HUES48 (cell line): ENCODE results near the gene FAHD2A.
"Not testable (repeated sequence)": the region's sequence is repeated elsewhere in the genome, so short reads cannot be mapped to it uniquely, and the experiment has no call there.

ENCODE experiments used
- H3K27ac ChIP-seq: one replicate; pipeline ENCODE4 v1.7.0; 2013; ENCODE audit warnings: low read depth, low read length, inconsistent platforms
- H3K27me3 ChIP-seq: 2 replicates; pipeline ENCODE4 v1.6.1; 2013; ENCODE audit warnings: mild to moderate bottlenecking, low read length; ENCODE audit not compliant: control insufficient read depth, insufficient read depth
- H3K36me3 ChIP-seq: 2 replicates; pipeline ENCODE4 v1.6.1; 2013; ENCODE audit warnings: low read length; ENCODE audit not compliant: control insufficient read depth, insufficient read depth
- H3K4me1 ChIP-seq: 2 replicates; pipeline ENCODE4 v1.6.1; 2013; ENCODE audit warnings: mild to moderate bottlenecking, low read length; ENCODE audit not compliant: control insufficient read depth, insufficient read depth
- H3K4me3 ChIP-seq: 2 replicates; pipeline ENCODE4 v1.5.1; 2013; ENCODE audit warnings: mild to moderate bottlenecking, low read depth, low read length
- H3K9ac ChIP-seq: 2 replicates; pipeline ENCODE4 v1.6.1; 2013; ENCODE audit warnings: mild to moderate bottlenecking, low read depth, low read length, moderate library complexity
- H3K9me3 ChIP-seq: 2 replicates; pipeline ENCODE4 v1.6.1; 2013; ENCODE audit warnings: low read length; ENCODE audit not compliant: control insufficient read depth, insufficient read depth

Gene FAHD2A

GRCh38 chr2:95414015-95414594 lies 11.6 kb downstream of the FAHD2A start:
- not testable (repeated sequence) for H3K4me1 ChIP-seq, H3K27ac ChIP-seq, H3K9ac ChIP-seq, H3K4me3 ChIP-seq, H3K27me3 ChIP-seq, H3K9me3 ChIP-seq, H3K36me3 ChIP-seq

- H3K4me1 ChIP-seq, H3K9ac ChIP-seq, H3K27me3 ChIP-seq, H3K4me3 ChIP-seq, H3K27ac ChIP-seq, H3K9me3 ChIP-seq, H3K36me3 ChIP-seq: not testable (repeated sequence)
These were observed 12.6 kb downstream of the FAHD2A start for GRCh38 chr2:95415138-95415537.

GRCh38 chr2:95415561-95415960 lies 13.1 kb downstream of the FAHD2A start:
- H3K4me3 ChIP-seq, H3K36me3 ChIP-seq, H3K27ac ChIP-seq, H3K9me3 ChIP-seq, H3K9ac ChIP-seq, H3K4me1 ChIP-seq, H3K27me3 ChIP-seq: not testable (repeated sequence)

- H3K36me3 ChIP-seq, H3K27ac ChIP-seq, H3K4me3 ChIP-seq, H3K9me3 ChIP-seq, H3K27me3 ChIP-seq, H3K4me1 ChIP-seq, H3K9ac ChIP-seq: not testable (repeated sequence)
These were observed 24.8 kb downstream of the FAHD2A start for GRCh38 chr2:95427196-95427867.

GRCh38 chr2:95429748-95430467 lies 27.4 kb downstream of the FAHD2A start:
- not testable (repeated sequence) for H3K27ac ChIP-seq, H3K9me3 ChIP-seq, H3K36me3 ChIP-seq, H3K4me3 ChIP-seq, H3K27me3 ChIP-seq, H3K4me1 ChIP-seq, H3K9ac ChIP-seq

- H3K36me3 ChIP-seq, H3K27ac ChIP-seq, H3K4me1 ChIP-seq, H3K9ac ChIP-seq, H3K9me3 ChIP-seq, H3K4me3 ChIP-seq, H3K27me3 ChIP-seq: not testable (repeated sequence)
These were observed 30.9 kb downstream of the FAHD2A start for GRCh38 chr2:95433373-95433772.

- not testable (repeated sequence) for H3K4me1 ChIP-seq, H3K27ac ChIP-seq, H3K27me3 ChIP-seq, H3K4me3 ChIP-seq, H3K36me3 ChIP-seq, H3K9ac ChIP-seq, H3K9me3 ChIP-seq
These were observed 31.5 kb downstream of the FAHD2A start for GRCh38 chr2:95433973-95434372.

GRCh38 chr2:95434507-95435076 lies 32.1 kb downstream of the FAHD2A start:
- H3K27me3 ChIP-seq, H3K9me3 ChIP-seq, H3K27ac ChIP-seq, H3K4me3 ChIP-seq, H3K4me1 ChIP-seq, H3K9ac ChIP-seq, H3K36me3 ChIP-seq: not testable (repeated sequence)

GRCh38 chr2:95435162-95435871 lies 32.8 kb downstream of the FAHD2A start:
- H3K9me3 ChIP-seq, H3K4me1 ChIP-seq: not testable (repeated sequence)

GRCh38 chr2:95435872-95436209 lies 33.3 kb downstream of the FAHD2A start:
- not testable (repeated sequence) for H3K4me3 ChIP-seq, H3K36me3 ChIP-seq, H3K9ac ChIP-seq, H3K27me3 ChIP-seq, H3K9me3 ChIP-seq, H3K27ac ChIP-seq, H3K4me1 ChIP-seq

More at GRCh38 chr2:95435162-95435871, 32.8 kb downstream of the FAHD2A start:
- H3K27me3 ChIP-seq, H3K36me3 ChIP-seq, H3K4me3 ChIP-seq, H3K9ac ChIP-seq, H3K27ac ChIP-seq: not testable (repeated sequence)
